ENCODE measurements around the gene TM2D3.

TM2D3 gene

GRCh38 chr15:101599091-101599490, 53.1 kb downstream of the TM2D3 start:
- DNase-seq, result no peak

- no peak for DNase-seq
Measured at GRCh38 chr15:101597360-101597928, 54.7 kb downstream of the TM2D3 start.

DNA sequence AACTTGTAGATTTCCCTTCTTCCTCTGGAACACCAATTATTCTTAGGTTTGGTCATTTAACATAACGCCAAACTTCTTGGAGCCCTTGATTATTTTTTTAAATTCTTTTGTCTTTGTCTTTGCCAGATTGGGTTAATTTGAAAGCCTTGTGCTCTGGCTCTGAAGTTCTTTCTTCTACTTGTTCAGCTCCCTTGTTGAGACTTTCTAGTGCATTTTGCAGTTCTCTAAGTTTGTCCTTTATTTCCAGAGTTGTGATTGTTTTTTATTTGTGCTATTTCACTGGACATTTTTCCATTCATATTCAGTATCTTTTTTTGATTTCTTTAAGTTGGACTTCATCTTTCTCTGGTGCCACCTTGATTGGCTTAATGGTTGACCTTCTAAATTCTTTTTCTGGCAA, 55.5 kb downstream of the TM2D3 start:
- no peak for DNase-seq
